ENCODE results near the gene MED16. TPM values are rescaled to one million over a fixed set of nuclear protein-coding genes. Genes with fewer than 3 reads are reported as not detected.
A peak's percentile ranks its signal among the peaks of the same experiment; 100 is the strongest.

The MED16 gene
- total and polyA plus RNA-seq, 2 of the 13 experiments (the other 11 are each of a cell fraction or from before 2014, with no cell fraction given): 13.3 to 14.8 TPM

DNA sequence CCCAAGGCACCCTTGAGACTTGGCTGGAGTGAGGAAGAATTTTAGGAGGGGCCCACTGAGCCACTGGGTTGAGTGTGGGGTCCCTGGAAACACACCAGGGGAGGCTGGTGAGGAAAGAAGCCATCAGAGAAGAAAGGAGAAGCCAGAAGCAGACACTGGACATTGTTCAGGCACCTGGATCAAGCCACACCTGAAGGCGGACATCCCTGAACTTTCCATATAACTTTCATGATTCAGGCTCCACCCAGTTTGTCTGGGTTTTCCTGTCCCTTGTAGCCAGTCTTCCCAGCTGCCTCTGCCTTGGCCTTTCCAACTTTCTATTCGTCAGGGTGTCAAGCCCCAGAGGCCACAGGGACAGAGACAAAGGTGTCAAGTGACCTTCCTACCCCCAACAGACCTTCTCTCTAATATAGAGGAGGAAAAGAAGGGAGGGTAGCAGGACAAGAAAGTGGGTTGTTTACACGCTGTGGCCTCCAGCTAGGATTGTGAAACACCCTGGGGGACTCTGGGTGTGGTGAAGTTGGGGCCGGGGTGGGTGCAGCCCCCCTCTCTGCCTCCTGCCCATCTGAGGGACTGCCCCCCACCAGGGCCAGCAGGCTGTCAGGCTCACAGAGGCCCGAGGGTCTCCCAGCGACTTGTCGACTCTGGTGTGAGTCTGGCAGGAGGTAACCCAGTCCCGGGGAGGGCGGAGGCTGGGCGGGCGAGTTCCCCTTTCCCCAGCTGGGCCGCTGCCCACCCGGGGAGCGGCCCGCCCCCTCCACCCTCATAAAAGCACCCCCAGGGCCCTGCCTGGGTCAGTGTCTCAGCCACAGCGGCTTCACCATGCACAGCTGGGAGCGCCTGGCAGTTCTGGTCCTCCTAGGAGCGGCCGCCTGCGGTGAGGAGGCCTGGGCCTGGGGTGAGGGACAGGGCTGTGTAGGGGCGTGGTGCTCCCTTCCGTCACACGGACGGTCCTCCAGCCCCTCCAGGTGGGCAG, 33.8 kb downstream of the MED16 start, which contains the start of gene CFD (continued):
- TF ChIP-seq LCORL (IDR thresholded peaks at IDR 0.05): no peak
- 0 out of 2 replicates have a peak, but pooled peaks have one; percentile 27 for TF ChIP-seq LCORL (CRISPR knock-in tag; IDR thresholded peaks at IDR 0.05)
- TF ChIP-seq CHD4 (IDR thresholded peaks at IDR 0.05; ENCODE audit: borderline replicate concordance, low read length): 0 out of 2 replicates have a peak, but pooled peaks have one; percentile 39
- no peak for TF ChIP-seq NKX3-1 (CRISPR knock-in tag; IDR thresholded peaks at IDR 0.05)
- no peak for TF ChIP-seq ZNF841 (CRISPR knock-in tag; IDR thresholded peaks at IDR 0.05; ENCODE audit: borderline replicate concordance)
- TF ChIP-seq, protein P1, sequence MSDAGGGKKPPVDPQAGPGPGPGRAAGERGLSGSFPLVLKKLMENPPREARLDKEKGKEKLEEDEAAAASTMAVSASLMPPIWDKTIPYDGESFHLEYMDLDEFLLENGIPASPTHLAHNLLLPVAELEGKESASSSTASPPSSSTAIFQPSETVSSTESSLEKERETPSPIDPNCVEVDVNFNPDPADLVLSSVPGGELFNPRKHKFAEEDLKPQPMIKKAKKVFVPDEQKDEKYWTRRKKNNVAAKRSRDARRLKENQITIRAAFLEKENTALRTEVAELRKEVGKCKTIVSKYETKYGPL (CRISPR knock-in tag; IDR thresholded peaks at IDR 0.05): no peak
- 0 out of 2 replicates have a peak, but pooled peaks have one; percentile 11 for TF ChIP-seq NR2F6 (IDR thresholded peaks at IDR 0.05)
- TF ChIP-seq NR2F6 (CRISPR knock-in tag; IDR thresholded peaks at IDR 0.05): 0 out of 2 replicates have a peak, but pooled peaks have one; percentile 8
- TF ChIP-seq RBM39 (IDR thresholded peaks at IDR 0.05; ENCODE audit: low read depth, low read length, poor library complexity, severe bottlenecking): no peak
- peak; percentile 42; the same call in 1 of the 2 replicates for TF ChIP-seq ZFY (CRISPR knock-in tag; IDR thresholded peaks at IDR 0.05)
- TF ChIP-seq TAF15 (IDR thresholded peaks at IDR 0.05; ENCODE audit: low read depth, low read length, poor library complexity, severe bottlenecking): no peak
- no peak for TF ChIP-seq ZNF121 (CRISPR knock-in tag; IDR thresholded peaks at IDR 0.05)
- TF ChIP-seq ZNF549 (CRISPR knock-in tag; IDR thresholded peaks at IDR 0.05): no peak
- TF ChIP-seq MBNL3 (CRISPR knock-in tag; conservative IDR thresholded peaks at IDR 0.05): no peak
- TF ChIP-seq IKZF1 (IDR thresholded peaks at IDR 0.05): no peak
- peak; percentile 50; the same call in 1 of the 2 replicates for TF ChIP-seq TBX2 (CRISPR knock-in tag; IDR thresholded peaks at IDR 0.05; ENCODE audit: borderline replicate concordance)
- no peak for TF ChIP-seq ESRRA (CRISPR knock-in tag; IDR thresholded peaks at IDR 0.05; ENCODE audit: low read depth)
- TF ChIP-seq, protein P2, sequence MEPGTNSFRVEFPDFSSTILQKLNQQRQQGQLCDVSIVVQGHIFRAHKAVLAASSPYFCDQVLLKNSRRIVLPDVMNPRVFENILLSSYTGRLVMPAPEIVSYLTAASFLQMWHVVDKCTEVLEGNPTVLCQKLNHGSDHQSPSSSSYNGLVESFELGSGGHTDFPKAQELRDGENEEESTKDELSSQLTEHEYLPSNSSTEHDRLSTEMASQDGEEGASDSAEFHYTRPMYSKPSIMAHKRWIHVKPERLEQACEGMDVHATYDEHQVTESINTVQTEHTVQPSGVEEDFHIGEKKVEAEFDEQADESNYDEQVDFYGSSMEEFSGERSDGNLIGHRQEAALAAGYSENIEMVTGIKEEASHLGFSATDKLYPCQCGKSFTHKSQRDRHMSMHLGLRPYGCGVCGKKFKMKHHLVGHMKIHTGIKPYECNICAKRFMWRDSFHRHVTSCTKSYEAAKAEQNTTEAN (CRISPR knock-in tag; conservative IDR thresholded peaks at IDR 0.05): no peak
- no peak for TF ChIP-seq SOX6 (IDR thresholded peaks at IDR 0.05)
- peak; percentile 19; the same call in 1 of the 2 replicates for TF ChIP-seq SOX6 (CRISPR knock-in tag; IDR thresholded peaks at IDR 0.05)
- no peak for TF ChIP-seq FOXP1 (IDR thresholded peaks at IDR 0.05)
- TF ChIP-seq FOXP1 (CRISPR knock-in tag; IDR thresholded peaks at IDR 0.05): peak; percentile 38; the same call in 1 of the 2 replicates
- TF ChIP-seq RARA (CRISPR knock-in tag; IDR thresholded peaks at IDR 0.05): no peak
- TF ChIP-seq, protein P3, sequence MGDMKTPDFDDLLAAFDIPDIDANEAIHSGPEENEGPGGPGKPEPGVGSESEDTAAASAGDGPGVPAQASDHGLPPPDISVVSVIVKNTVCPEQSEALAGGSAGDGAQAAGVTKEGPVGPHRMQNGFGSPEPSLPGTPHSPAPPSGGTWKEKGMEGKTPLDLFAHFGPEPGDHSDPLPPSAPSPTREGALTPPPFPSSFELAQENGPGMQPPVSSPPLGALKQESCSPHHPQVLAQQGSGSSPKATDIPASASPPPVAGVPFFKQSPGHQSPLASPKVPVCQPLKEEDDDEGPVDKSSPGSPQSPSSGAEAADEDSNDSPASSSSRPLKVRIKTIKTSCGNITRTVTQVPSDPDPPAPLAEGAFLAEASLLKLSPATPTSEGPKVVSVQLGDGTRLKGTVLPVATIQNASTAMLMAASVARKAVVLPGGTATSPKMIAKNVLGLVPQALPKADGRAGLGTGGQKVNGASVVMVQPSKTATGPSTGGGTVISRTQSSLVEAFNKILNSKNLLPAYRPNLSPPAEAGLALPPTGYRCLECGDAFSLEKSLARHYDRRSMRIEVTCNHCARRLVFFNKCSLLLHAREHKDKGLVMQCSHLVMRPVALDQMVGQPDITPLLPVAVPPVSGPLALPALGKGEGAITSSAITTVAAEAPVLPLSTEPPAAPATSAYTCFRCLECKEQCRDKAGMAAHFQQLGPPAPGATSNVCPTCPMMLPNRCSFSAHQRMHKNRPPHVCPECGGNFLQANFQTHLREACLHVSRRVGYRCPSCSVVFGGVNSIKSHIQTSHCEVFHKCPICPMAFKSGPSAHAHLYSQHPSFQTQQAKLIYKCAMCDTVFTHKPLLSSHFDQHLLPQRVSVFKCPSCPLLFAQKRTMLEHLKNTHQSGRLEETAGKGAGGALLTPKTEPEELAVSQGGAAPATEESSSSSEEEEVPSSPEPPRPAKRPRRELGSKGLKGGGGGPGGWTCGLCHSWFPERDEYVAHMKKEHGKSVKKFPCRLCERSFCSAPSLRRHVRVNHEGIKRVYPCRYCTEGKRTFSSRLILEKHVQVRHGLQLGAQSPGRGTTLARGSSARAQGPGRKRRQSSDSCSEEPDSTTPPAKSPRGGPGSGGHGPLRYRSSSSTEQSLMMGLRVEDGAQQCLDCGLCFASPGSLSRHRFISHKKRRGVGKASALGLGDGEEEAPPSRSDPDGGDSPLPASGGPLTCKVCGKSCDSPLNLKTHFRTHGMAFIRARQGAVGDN (CRISPR knock-in tag; IDR thresholded peaks at IDR 0.05): peak; percentile 45
- TF ChIP-seq, protein P4, sequence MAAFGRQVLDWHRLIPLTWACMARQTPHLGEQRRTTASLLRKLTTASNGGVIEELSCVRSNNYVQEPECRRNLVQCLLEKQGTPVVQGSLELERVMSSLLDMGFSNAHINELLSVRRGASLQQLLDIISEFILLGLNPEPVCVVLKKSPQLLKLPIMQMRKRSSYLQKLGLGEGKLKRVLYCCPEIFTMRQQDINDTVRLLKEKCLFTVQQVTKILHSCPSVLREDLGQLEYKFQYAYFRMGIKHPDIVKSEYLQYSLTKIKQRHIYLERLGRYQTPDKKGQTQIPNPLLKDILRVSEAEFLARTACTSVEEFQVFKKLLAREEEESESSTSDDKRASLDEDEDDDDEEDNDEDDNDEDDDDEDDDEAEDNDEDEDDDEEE (CRISPR knock-in tag; IDR thresholded peaks at IDR 0.05): no peak
